Prostate gland (tissue), 2 donors: ENCODE results near the gene HSDL2. TPM values are rescaled to one million over a fixed set of nuclear protein-coding genes. Genes with fewer than 3 reads are reported as not detected.
"Not testable (repeated sequence)": the region's sequence is repeated elsewhere in the genome, so short reads cannot be mapped to it uniquely, and the experiment has no call there.

ENCODE experiments used
- DNase-seq: peaks from one replicate; pipeline ENCODE4 v3.0.0-alpha.2; 2019; ENCODE audit warnings: low spot score
- H3K27ac ChIP-seq, 2 donors: fragments of 200-600 bp; sonication (generic); 2 replicates each; pipeline ENCODE4 v1.5.1; 2017 to 2019
- H3K27me3 ChIP-seq: fragments of 200-600 bp; sonication (generic); replicated peaks from 2 replicates; pipeline ENCODE4 v1.5.1; 2019; ENCODE audit not compliant: insufficient read depth
- H3K36me3 ChIP-seq, 2 donors: fragments of 200-600 bp; sonication (generic); 1 replicate in 1 of 2; 2 replicates in 1 of 2; pipeline versions ENCODE4 v1.5.1 to v1.8.1; 2017 to 2019
- H3K4me1 ChIP-seq: fragments of 200-600 bp; sonication (generic); replicated peaks from 2 replicates; pipeline ENCODE4 v1.5.1; 2019
- H3K4me3 ChIP-seq, 2 donors: fragments of 200-600 bp; sonication (generic); 2 replicates each; pipeline ENCODE4 v1.5.1; 2017 to 2019
- H3K9me3 ChIP-seq: fragments of 200-600 bp; sonication (generic); 2 replicates; pipeline ENCODE4 v1.5.1; 2017
- POLR2A ChIP-seq: fragments of 450-650 bp; IDR thresholded peaks from one replicate; pipeline ENCODE4 v1.6.1; 2016; ENCODE audit warnings: antibody characterized with exemption, mild to moderate bottlenecking
- POLR2AphosphoS5 ChIP-seq: sonication (generic); formaldehyde crosslinking; IDR thresholded peaks from one replicate; pipeline ENCODE4 v1.6.1; 2017; ENCODE audit warnings: antibody characterized with exemption
- WGBS: methylation state at CpG from one replicate; pipeline ENCODE4 v1.1.5; 2018; 5-methylcytosine and 5-hydroxymethylcytosine counted together
- intact Hi-C: fragments of 100-400 bp; cut with DNase I; formaldehyde crosslinking; loops from one replicate; pipeline ENCODE4 v1.14.2; 2022
- total RNA-seq, 2 donors: library from RNA; depleted of rRNA; stranded (reverse); fragments of >200 nt; gene quantifications; one replicate each; pipeline ENCODE4 v1.1.0, GENCODE V29; 2016
- TF ChIP-seq, protein P1 (sequence below), 4 experiments: fragments of 200-600 bp in 2 of 4; fragments of 450-650 bp in 2 of 4; sonication (generic) in 2 of 4; IDR thresholded peaks; 1 replicate in 3 of 4; 2 replicates in 1 of 4; pipeline ENCODE4 v1.5.1; 2016 to 2019; ENCODE audit warnings: antibody characterized with exemption in 4 of 4, mild to moderate bottlenecking in 2 of 4, moderate library complexity in 2 of 4

HSDL2 gene
- total RNA-seq, 2 donors from 2014 or later, result 22.2 to 25.2 TPM

- Histone ChIP-seq H3K4me3 (no peak overlapping the region), H3K4me1 (no peaks in the 10 kb centered on the region), H3K9me3 (no peaks in the 10 kb centered on the region), H3K36me3 (no peaks in the 10 kb centered on the region), H3K27ac (no peak overlapping the region), H3K27me3 (no peaks in the 10 kb centered on the region)
- no peak for TF ChIP-seq POLR2A
- no peak for TF ChIP-seq POLR2AphosphoS5
- TF ChIP-seq, protein P1, sequence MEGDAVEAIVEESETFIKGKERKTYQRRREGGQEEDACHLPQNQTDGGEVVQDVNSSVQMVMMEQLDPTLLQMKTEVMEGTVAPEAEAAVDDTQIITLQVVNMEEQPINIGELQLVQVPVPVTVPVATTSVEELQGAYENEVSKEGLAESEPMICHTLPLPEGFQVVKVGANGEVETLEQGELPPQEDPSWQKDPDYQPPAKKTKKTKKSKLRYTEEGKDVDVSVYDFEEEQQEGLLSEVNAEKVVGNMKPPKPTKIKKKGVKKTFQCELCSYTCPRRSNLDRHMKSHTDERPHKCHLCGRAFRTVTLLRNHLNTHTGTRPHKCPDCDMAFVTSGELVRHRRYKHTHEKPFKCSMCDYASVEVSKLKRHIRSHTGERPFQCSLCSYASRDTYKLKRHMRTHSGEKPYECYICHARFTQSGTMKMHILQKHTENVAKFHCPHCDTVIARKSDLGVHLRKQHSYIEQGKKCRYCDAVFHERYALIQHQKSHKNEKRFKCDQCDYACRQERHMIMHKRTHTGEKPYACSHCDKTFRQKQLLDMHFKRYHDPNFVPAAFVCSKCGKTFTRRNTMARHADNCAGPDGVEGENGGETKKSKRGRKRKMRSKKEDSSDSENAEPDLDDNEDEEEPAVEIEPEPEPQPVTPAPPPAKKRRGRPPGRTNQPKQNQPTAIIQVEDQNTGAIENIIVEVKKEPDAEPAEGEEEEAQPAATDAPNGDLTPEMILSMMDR (IDR thresholded peaks at IDR 0.05), result no peak
- no peak for DNase-seq
- 75% methylated on average over 4 of the region's 4 CpGs for WGBS
- intact Hi-C loops, result no loop called here
Measured at GRCh38 chr9:112409758-112410157, 29.9 kb downstream of the HSDL2 start.

- Histone ChIP-seq H3K27me3 (no peaks in the 10 kb centered on the region), H3K36me3 (no peaks in the 10 kb centered on the region), H3K27ac (no peak overlapping the region), H3K4me1 (no peaks in the 10 kb centered on the region), H3K4me3 (no peak overlapping the region), H3K9me3 (no peaks in the 10 kb centered on the region)
- no peak for DNase-seq
- 39% methylated on average over 1 of the region's 1 CpG for WGBS
- intact Hi-C loops, result no loop called here
- TF ChIP-seq POLR2AphosphoS5 (no peak), POLR2A (no peak)
- TF ChIP-seq, protein P1 (IDR thresholded peaks at IDR 0.05), result no peak
Measured at GRCh38 chr9:112411626-112412027, 31.7 kb downstream of the HSDL2 start.

- H3K4me1 ChIP-seq, result not testable (repeated sequence)
Measured at GRCh38 chr9:112413728-112414127, 33.8 kb downstream of the HSDL2 start.

GRCh38 chr9:112420208-112420607 lies 40.3 kb downstream of the HSDL2 start:
- Histone ChIP-seq H3K4me3 (no peak overlapping the region), H3K36me3 (no peaks in the 10 kb centered on the region), H3K27me3 (no peaks in the 10 kb centered on the region), H3K9me3 (no peaks in the 10 kb centered on the region), H3K4me1 (no peaks in the 10 kb centered on the region), H3K27ac (no peak overlapping the region)
- intact Hi-C loops, result no loop called here
- 89% methylated on average over 2 of the region's 2 CpGs for WGBS
- TF ChIP-seq POLR2A, result no peak
- TF ChIP-seq, protein P1 (IDR thresholded peaks at IDR 0.05), result no peak
- TF ChIP-seq POLR2AphosphoS5, result no peak
- no peak for DNase-seq

More at GRCh38 chr9:112413728-112414127, 33.8 kb downstream of the HSDL2 start:
- DNase-seq, H3K4me3 ChIP-seq, H3K9me3 ChIP-seq, H3K27me3 ChIP-seq, H3K36me3 ChIP-seq, H3K27ac ChIP-seq, intact Hi-C loops: not testable (repeated sequence)
- WGBS, result 72% methylated on average over 9 of the region's 9 CpGs

DNA sequence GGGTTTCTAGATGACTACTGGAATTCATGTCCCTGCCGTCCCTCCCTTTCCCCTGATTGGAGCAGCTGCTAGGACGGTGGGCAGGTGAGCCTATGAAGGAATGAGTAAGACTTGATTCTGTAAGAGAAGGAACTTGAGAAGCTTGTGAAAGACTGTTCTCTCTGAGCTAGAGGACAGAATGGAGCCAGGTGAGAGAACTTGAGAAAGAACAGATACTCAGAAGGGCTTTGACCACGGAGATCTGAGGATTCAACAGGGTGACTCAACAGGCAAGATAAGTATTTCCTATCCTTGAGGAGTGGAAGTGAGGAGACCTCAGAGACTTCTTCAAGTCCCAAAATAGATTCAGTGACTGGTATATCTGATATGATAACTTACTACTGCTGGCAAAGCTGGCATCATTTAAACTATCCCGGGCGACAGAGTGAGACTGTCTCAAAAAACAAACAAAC lies 41.9 kb downstream of the HSDL2 start:
- WGBS, result 82% methylated on average over 5 of the region's 5 CpGs
- intact Hi-C loops, result no loop called here
- no peaks in the 10 kb centered on the region for H3K27me3 ChIP-seq
- H3K4me1 ChIP-seq, result no peaks in the 10 kb centered on the region
- no peaks in the 10 kb centered on the region for H3K9me3 ChIP-seq
- DNase-seq, result no peak
- no peak overlapping the region for H3K27ac ChIP-seq
- TF ChIP-seq POLR2AphosphoS5, result no peak
- TF ChIP-seq POLR2A, result no peak
- TF ChIP-seq, protein P1 (IDR thresholded peaks at IDR 0.05), result no peak
- H3K4me3 ChIP-seq, result no peak overlapping the region
- H3K36me3 ChIP-seq, result no peaks in the 10 kb centered on the region
